Activated CD4-positive, alpha-beta T cell treated with anti-CD3 and anti-CD28 coated beads, Interleukin-2, amount 50 U/mL, for 1 hour (primary cell): ENCODE data around the gene NATD1.

ENCODE experiments used
- DNase-seq: peaks from one replicate; pipeline ENCODE4 v3.0.0-alpha.2; 2020

Gene NATD1

GRCh38 chr17:21289902-21290571 lies 36.8 kb upstream of the NATD1 start:
- no peak for DNase-seq

- DNase-seq = no peak
Measured at GRCh38 chr17:21289175-21289901, 36.1 kb upstream of the NATD1 start.

GRCh38 chr17:21288571-21289017 lies 35.4 kb upstream of the NATD1 start:
- DNase-seq = no peak

GRCh38 chr17:21287703-21288449 lies 34.7 kb upstream of the NATD1 start:
- DNase-seq = peak; percentile 95

GRCh38 chr17:21286909-21287702 lies 33.9 kb upstream of the NATD1 start:
- DNase-seq = no peak

GRCh38 chr17:21286066-21286770 lies 33.0 kb upstream of the NATD1 start:
- no peak for DNase-seq

- no peak for DNase-seq
Measured at GRCh38 chr17:21285164-21286065, 32.2 kb upstream of the NATD1 start.

- DNase-seq = peak; percentile 90
Measured at GRCh38 chr17:21284319-21285163, 31.3 kb upstream of the NATD1 start, which contains the start of gene MAP2K3. TSS of gene MAP2K3 (plus strand) at chr17:21284711. CDS start at chr17:21284921, 210 bp downstream.

GRCh38 chr17:21283482-21284318 lies 30.5 kb upstream of the NATD1 start:
- DNase-seq = no peak

GRCh38 chr17:21282850-21283249 lies 29.6 kb upstream of the NATD1 start:
- no peak for DNase-seq

- no peak for DNase-seq
Measured at GRCh38 chr17:21282231-21282630, 29.0 kb upstream of the NATD1 start.

GRCh38 chr17:21280081-21280518 lies 26.9 kb upstream of the NATD1 start:
- DNase-seq = peak; percentile 91

- DNase-seq = no peak
Measured at GRCh38 chr17:21279582-21279981, 26.4 kb upstream of the NATD1 start.

- no peak for DNase-seq
Measured at GRCh38 chr17:21279198-21279535, 26.0 kb upstream of the NATD1 start.

GRCh38 chr17:21278450-21279197 lies 25.4 kb upstream of the NATD1 start:
- DNase-seq = no peak

- no peak for DNase-seq
Measured at GRCh38 chr17:21277332-21277731, 24.1 kb upstream of the NATD1 start.

GRCh38 chr17:21276264-21276588 lies 23.0 kb upstream of the NATD1 start:
- DNase-seq = no peak

- DNase-seq = peak; percentile 95
Measured at GRCh38 chr17:21275579-21276263, 22.5 kb upstream of the NATD1 start.
